HepG2 (cell line): ENCODE results near the gene FGF2. TPM values are rescaled to one million over a fixed set of nuclear protein-coding genes. Genes with fewer than 3 reads are reported as not detected.

Experiments used
- ATAC-seq: fragments of 200-7000 bp; cut with Tn5 transposase; 3 replicates; pipeline ENCODE4 v1.9.1; 2020; ENCODE audit warnings: mild to moderate bottlenecking, moderate library complexity
- BruUV-seq: library from RNA; stranded (reverse); fragments of 400-500 nt; replicated peaks from 2 replicates; lab custom pipeline; 2021; lab: Mats Ljungman, UMichigan
- CTCF ChIA-PET: fragments of 300-600 bp; formaldehyde crosslinking; extraction: SDS; loops from one replicate; lab custom pipeline; 2021; ENCODE audit warnings: low total read pairs, inconsistent platforms, low intra/inter-chr PET ratio; lab: Yijun Ruan, JAX
- POLR2A ChIA-PET: fragments of 350-600 bp; sonication (Branson Sonifier 250); formaldehyde crosslinking; loops from one replicate; lab custom pipeline; 2020; ENCODE audit warnings: antibody characterized with exemption, inconsistent platforms; lab: Yijun Ruan, JAX
- DNase-seq: peaks from one replicate; pipeline ENCODE4 v3.0.0-alpha.2; 2015; ENCODE audit warnings: low spot score
- FAIRE-seq: peaks from 3 replicates; lab custom pipeline; 2011; peaks lifted over from hg19 to GRCh38; lab: Jason Lieb, UNC
- H2AFZ ChIP-seq: one replicate; pipeline ENCODE4 v1.6.1; 2011; ENCODE audit warnings: low read length, inconsistent platforms
- H3K27ac ChIP-seq: fragments of 300-600 bp; 3 replicates; pipeline ENCODE4 v1.8.0; 2011; ENCODE audit warnings: mixed run types, mild to moderate bottlenecking, mixed read lengths, low read length, inconsistent platforms; ENCODE audit not compliant: insufficient read depth; ENCODE audit errors: extremely low read length
- H3K27me3 ChIP-seq, 2 experiments: fragments of 200-600 bp in 1 of 2; 2 replicates in 1 of 2; 3 replicates in 1 of 2; pipeline versions ENCODE4 v1.6.0 to v1.8.0; 2011; ENCODE audit warnings: low read length in 2 of 2, mild to moderate bottlenecking in 2 of 2, moderate library complexity in 2 of 2, inconsistent platforms in 1 of 2; ENCODE audit not compliant: insufficient read depth in 2 of 2, control insufficient read depth in 1 of 2
- H3K36me3 ChIP-seq, 2 experiments: fragments of 200-600 bp in 1 of 2; replicated peaks in 1 of 2; 2 replicates in 1 of 2; 3 replicates in 1 of 2; pipeline versions ENCODE4 v1.5.1 to v1.8.0; 2011; ENCODE audit warnings: low read length in 2 of 2, inconsistent platforms in 1 of 2; ENCODE audit not compliant: insufficient read depth in 2 of 2, control insufficient read depth in 1 of 2
- H3K4me1 ChIP-seq: 2 replicates; pipeline ENCODE4 v1.5.1; 2012; ENCODE audit warnings: low read length, inconsistent platforms; ENCODE audit not compliant: insufficient read depth
- H3K4me2 ChIP-seq: 2 replicates; pipeline ENCODE4 v1.6.0; 2011; ENCODE audit warnings: low read depth, low read length, inconsistent platforms
- H3K4me3 ChIP-seq, 3 experiments: fragments of 200-600 bp in 1 of 3; sonication (generic), shearing (Covaris generic) in 1 of 3; replicated peaks in 1 of 3; 2 replicates each; pipeline ENCODE4 v1.5.1; 2011 to 2016; ENCODE audit warnings: low read length in 3 of 3, inconsistent platforms in 2 of 3, low read depth in 2 of 3, mild to moderate bottlenecking in 2 of 3, control low read depth in 1 of 3, mixed read lengths in 1 of 3; ENCODE audit not compliant: insufficient read depth in 1 of 3
- H3K79me2 ChIP-seq: one replicate; pipeline ENCODE4 v1.6.1; 2011; ENCODE audit warnings: low read length, inconsistent platforms; ENCODE audit not compliant: insufficient read depth
- H3K9ac ChIP-seq: 2 replicates; pipeline ENCODE4 v1.6.0; 2011; ENCODE audit warnings: mild to moderate bottlenecking, low read depth, low read length, inconsistent platforms; ENCODE audit not compliant: insufficient read depth
- H3K9me3 ChIP-seq: 2 replicates; pipeline ENCODE4 v1.5.1; 2012; ENCODE audit warnings: mild to moderate bottlenecking, low read length
- H4K20me1 ChIP-seq: 2 replicates; pipeline ENCODE4 v1.6.0; 2011; ENCODE audit warnings: inconsistent platforms, mild to moderate bottlenecking, low read length, moderate library complexity; ENCODE audit not compliant: insufficient read depth
- FOXC1 ChIP-seq: sonication (generic); formaldehyde crosslinking; IDR thresholded peaks from 2 replicates; pipeline ENCODE4 v1.8.0; 2022; ENCODE audit warnings: mild to moderate bottlenecking, missing genetic modification reagents, borderline replicate concordance
- HNRNPH1 ChIP-seq: fragments of 200-400 bp; formaldehyde crosslinking; optimal IDR thresholded peaks from 2 replicates; pipeline ENCODE3; 2017; ENCODE audit warnings: mild to moderate bottlenecking, low read depth, low read length
- WGBS: methylation state at CpG from one replicate; pipeline ENCODE4 v1.1.6; 2017; ENCODE audit warnings: low lambda C conversion rate; 5-methylcytosine and 5-hydroxymethylcytosine counted together
- in situ Hi-C: cut with HindIII; loops from 2 replicates; pipeline ENCODE4 v1.10.0; 2017; ENCODE audit warnings: low pct_unique_long_range_greater_than_20kb; ENCODE audit not compliant: extremely low pct_ligation_motif_present
- intact Hi-C: fragments of 100-400 bp; cut with micrococcal nuclease; formaldehyde crosslinking; loops from one replicate; pipeline ENCODE4 v1.10.0; 2022; ENCODE audit not compliant: unreplicated experiment
- polyA plus RNA-seq, 8 experiments: library from polyadenylated mRNA; depleted of rRNA in 3 of 8; stranded (reverse) in 7 of 8; unstranded in 1 of 8; fragments of >200 nt; fragmentation: Illumina TruSeq in 4 of 8; extraction: Trizol in 4 of 8; gene quantifications; 2 replicates each; pipeline versions ENCODE4 v1.2.1 to v1.2.3, GENCODE V29; 2011 to 2016; ENCODE audit warnings: low read depth in 4 of 8, missing spikeins in 1 of 8, mixed read lengths in 1 of 8; ENCODE audit not compliant: insufficient read depth in 1 of 8
- total RNA-seq, 5 experiments: library from RNA; depleted of rRNA; stranded (reverse); fragments of >200 nt; fragmentation: Illumina TruSeq; extraction: Trizol; gene quantifications; 2 replicates each; pipeline ENCODE4 v1.2.3, GENCODE V29; 2016; ENCODE audit warnings: low read depth in 1 of 5
- TF ChIP-seq, protein P1 (sequence below): sonication (generic); formaldehyde crosslinking; IDR thresholded peaks from 2 replicates; pipeline ENCODE4 v1.4.0; 2020; ENCODE audit warnings: missing genetic modification reagents

Gene FGF2
- total and polyA plus RNA-seq, 2 of the 13 experiments (the other 11 are each of a cell fraction or from before 2014, with no cell fraction given): 0.01 to 0.02 TPM

DNA sequence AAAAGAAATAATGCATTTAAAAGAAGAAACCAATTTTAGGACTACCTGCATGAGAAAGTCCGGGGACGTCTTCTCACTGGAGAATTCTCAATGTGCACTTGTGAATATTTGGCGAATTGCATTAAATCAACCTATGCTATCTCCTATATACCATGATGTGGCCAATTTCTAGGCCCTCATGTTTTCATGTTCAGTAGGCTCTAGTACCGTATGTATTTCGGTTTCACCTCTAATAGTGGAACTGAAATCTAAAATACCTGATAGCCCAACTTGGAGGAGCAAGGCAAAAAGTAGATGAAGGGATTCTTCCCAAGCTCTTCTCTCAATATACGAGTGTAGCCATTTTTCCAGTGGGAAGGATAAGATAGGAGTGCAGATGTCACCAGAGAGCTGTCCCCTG lies 11.4 kb upstream of the FGF2 start (continued):
- TF ChIP-seq, protein P1, sequence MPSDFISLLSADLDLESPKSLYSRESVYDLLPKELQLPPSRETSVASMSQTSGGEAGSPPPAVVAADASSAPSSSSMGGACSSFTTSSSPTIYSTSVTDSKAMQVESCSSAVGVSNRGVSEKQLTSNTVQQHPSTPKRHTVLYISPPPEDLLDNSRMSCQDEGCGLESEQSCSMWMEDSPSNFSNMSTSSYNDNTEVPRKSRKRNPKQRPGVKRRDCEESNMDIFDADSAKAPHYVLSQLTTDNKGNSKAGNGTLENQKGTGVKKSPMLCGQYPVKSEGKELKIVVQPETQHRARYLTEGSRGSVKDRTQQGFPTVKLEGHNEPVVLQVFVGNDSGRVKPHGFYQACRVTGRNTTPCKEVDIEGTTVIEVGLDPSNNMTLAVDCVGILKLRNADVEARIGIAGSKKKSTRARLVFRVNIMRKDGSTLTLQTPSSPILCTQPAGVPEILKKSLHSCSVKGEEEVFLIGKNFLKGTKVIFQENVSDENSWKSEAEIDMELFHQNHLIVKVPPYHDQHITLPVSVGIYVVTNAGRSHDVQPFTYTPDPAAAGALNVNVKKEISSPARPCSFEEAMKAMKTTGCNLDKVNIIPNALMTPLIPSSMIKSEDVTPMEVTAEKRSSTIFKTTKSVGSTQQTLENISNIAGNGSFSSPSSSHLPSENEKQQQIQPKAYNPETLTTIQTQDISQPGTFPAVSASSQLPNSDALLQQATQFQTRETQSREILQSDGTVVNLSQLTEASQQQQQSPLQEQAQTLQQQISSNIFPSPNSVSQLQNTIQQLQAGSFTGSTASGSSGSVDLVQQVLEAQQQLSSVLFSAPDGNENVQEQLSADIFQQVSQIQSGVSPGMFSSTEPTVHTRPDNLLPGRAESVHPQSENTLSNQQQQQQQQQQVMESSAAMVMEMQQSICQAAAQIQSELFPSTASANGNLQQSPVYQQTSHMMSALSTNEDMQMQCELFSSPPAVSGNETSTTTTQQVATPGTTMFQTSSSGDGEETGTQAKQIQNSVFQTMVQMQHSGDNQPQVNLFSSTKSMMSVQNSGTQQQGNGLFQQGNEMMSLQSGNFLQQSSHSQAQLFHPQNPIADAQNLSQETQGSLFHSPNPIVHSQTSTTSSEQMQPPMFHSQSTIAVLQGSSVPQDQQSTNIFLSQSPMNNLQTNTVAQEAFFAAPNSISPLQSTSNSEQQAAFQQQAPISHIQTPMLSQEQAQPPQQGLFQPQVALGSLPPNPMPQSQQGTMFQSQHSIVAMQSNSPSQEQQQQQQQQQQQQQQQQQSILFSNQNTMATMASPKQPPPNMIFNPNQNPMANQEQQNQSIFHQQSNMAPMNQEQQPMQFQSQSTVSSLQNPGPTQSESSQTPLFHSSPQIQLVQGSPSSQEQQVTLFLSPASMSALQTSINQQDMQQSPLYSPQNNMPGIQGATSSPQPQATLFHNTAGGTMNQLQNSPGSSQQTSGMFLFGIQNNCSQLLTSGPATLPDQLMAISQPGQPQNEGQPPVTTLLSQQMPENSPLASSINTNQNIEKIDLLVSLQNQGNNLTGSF (CRISPR knock-in tag): no peak
- no peak for TF ChIP-seq FOXC1 (CRISPR knock-in tag)

DNA sequence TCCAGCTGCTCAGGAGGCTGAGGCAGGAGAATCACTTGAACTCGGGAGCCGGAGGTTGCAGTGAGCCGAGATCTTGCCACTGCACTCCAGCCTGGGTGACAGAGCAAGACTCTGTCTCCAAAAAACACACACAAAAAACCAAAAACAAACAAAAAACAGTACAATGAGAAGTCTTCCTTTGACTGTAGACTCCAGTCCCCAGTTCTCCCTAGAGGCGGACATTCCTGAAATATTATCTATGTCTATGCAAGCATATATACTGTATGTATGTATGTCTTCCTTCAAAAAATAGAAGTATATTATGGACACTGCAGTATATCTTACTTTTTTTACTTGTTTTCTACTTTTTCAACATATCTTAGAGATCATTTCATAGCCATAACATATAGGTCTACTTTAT lies 10.2 kb upstream of the FGF2 start:
- Histone ChIP-seq H3K27me3 (no peaks in the 10 kb centered on the region), H3K9me3 (no peaks in the 10 kb centered on the region)
- CTCF ChIA-PET: no interaction called here

More for the DNA sequence above, 10.2 kb upstream of the FGF2 start:
- Histone ChIP-seq H3K27ac (no peak overlapping the region), H3K79me2 (no peaks in the 10 kb centered on the region), H2AFZ (no peak overlapping the region), H3K4me1 (no peaks in the 10 kb centered on the region), H4K20me1 (no peaks in the 10 kb centered on the region; the same call in 1 of the 2 replicates)
- intact Hi-C loops: no loop called here
- in situ Hi-C loops: no loop called here
- FAIRE-seq (no peak), DNase-seq (no peak)
- no peak for TF ChIP-seq HNRNPH1
- TF ChIP-seq, all 625 proteins: peak for 0
- no peak for ATAC-seq
- H3K4me2 ChIP-seq: no peak overlapping the region
- no TSS peak for BruUV-seq
- no peaks in the 10 kb centered on the region for H3K36me3 ChIP-seq
- POLR2A ChIA-PET: no interaction called here
- no peak overlapping the region for H3K9ac ChIP-seq
- WGBS: 57% methylated on average over 4 of the region's 4 CpGs
- H3K4me3 ChIP-seq: no peak overlapping the region
